ENCODE measurements around the gene IGSF8. TPM values are rescaled to one million over a fixed set of nuclear protein-coding genes. Genes with fewer than 3 reads are reported as not detected.

Gene IGSF8
- polyA plus RNA-seq, 1 of the 3 experiments (the other 2 are of a cell fraction) = 67.9 TPM

DNA sequence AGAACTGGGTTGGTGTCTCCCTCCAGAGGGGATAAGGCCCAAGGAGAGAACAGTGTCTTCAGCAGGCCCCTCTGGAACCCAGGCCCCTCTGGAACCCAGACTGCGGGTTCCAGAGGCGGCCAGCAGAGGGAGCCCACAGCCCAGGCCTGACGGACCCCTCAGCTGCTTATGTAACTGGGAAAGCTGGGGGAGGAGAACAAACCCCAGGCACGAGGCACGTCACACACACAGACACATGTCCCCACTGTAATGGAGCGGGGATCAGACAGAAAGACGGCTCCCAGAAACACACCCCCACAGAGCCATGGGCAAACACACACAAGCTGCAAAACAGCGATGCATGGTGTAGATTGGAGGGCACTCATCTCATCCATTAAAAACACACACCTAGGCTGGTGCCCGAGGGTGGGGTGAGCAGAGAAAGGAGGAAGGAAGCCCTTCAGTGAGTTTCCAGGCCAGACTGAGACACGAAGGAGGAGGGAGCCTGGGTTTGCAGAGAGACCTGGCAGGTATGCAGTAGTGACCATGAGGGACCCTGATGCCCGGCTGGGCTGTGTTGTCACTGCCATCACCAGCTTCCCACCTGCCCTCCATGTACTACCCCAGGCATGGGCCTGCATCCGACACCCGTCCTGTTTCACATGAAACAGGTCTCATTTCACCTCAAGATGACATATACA is 2.8 kb upstream of the IGSF8 start:
- H3K9me3 ChIP-seq = no peaks in the 10 kb centered on the region
- H3K9me2 ChIP-seq = no peaks in the 10 kb centered on the region
- WGBS (ENCODE audit: low lambda C conversion rate) = 20% methylated on average over 11 of the region's 13 CpGs
- H3K79me2 ChIP-seq (ENCODE audit: insufficient read depth) = no peaks in the 10 kb centered on the region
- H4K20me1 ChIP-seq (ENCODE audit: insufficient read depth) = no peaks in the 10 kb centered on the region
- ChIA-PET POLR2A (interaction anchor here (0.6 to 2.0 kb wide), 2 partner anchors 118 to 151 kb away, joined by 3 to 8 read pairs; no protein-coding TSS in a partner anchor), CTCF (interaction anchor here (0.6 to 6.8 kb wide), 67 partner anchors 9 to 306 kb away, joined by 3 to 105 read pairs (median 4); partner anchors contain the start of genes ATP1A2, CASQ1, DCAF8 and PEX19)
- peaks cover 7 to 31% of the 10 kb centered on the region in 2 experiments; a peak in 1 of 4 replicates for H3K4me1 ChIP-seq (ENCODE audit: control insufficient read depth in 1 of 2, insufficient read depth in 2 of 2, low read depth in 1 of 2, low read length in 1 of 2)
- DNase-seq = peak; percentile 86
- no peaks in the 10 kb centered on the region for H3K27me3 ChIP-seq (ENCODE audit: insufficient read depth)
- H2AFZ ChIP-seq (ENCODE audit: low read depth) = peak overlapping the region; percentile 84; the same call in 1 of the 2 replicates
- H3K4me2 ChIP-seq = peak overlapping the region; percentile 65; the same call in 1 of the 2 replicates
- H3K27ac ChIP-seq (ENCODE audit: low read depth in 2 of 2, low read length in 1 of 2) = no peak overlapping the region
- no peak overlapping the region; a peak in 1 of 4 replicates for H3K4me3 ChIP-seq (ENCODE audit: low read depth in 2 of 2, low read length in 1 of 2)
- H3K9ac ChIP-seq = no peak overlapping the region; the same call in 1 of the 2 replicates
- no peak for TF ChIP-seq EZH2phosphoT487 (IDR thresholded peaks at IDR 0.05; ENCODE audit: borderline replicate concordance, low read depth)
- TF ChIP-seq FOSL2 (IDR thresholded peaks at IDR 0.05; ENCODE audit: borderline replicate concordance, low read depth) = no peak
- TF ChIP-seq RAD21 (IDR thresholded peaks at IDR 0.05; ENCODE audit: low read length) = peak; percentile 94
- TF ChIP-seq FOXM1 (IDR thresholded peaks at IDR 0.05; ENCODE audit: low read depth) = no peak
- TF ChIP-seq, protein P1, sequence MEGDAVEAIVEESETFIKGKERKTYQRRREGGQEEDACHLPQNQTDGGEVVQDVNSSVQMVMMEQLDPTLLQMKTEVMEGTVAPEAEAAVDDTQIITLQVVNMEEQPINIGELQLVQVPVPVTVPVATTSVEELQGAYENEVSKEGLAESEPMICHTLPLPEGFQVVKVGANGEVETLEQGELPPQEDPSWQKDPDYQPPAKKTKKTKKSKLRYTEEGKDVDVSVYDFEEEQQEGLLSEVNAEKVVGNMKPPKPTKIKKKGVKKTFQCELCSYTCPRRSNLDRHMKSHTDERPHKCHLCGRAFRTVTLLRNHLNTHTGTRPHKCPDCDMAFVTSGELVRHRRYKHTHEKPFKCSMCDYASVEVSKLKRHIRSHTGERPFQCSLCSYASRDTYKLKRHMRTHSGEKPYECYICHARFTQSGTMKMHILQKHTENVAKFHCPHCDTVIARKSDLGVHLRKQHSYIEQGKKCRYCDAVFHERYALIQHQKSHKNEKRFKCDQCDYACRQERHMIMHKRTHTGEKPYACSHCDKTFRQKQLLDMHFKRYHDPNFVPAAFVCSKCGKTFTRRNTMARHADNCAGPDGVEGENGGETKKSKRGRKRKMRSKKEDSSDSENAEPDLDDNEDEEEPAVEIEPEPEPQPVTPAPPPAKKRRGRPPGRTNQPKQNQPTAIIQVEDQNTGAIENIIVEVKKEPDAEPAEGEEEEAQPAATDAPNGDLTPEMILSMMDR (IDR thresholded peaks at IDR 0.05) = peak; percentile 95
- peak; percentile 71; the same call in 1 of the 2 replicates for TF ChIP-seq RFX5 (IDR thresholded peaks at IDR 0.05; ENCODE audit: low read length)
- TF ChIP-seq, protein P2, sequence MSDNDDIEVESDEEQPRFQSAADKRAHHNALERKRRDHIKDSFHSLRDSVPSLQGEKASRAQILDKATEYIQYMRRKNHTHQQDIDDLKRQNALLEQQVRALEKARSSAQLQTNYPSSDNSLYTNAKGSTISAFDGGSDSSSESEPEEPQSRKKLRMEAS (IDR thresholded peaks at IDR 0.05; ENCODE audit: low read depth) = peak; percentile 77; the same call in 1 of the 2 replicates
- TF ChIP-seq CHD2 (IDR thresholded peaks at IDR 0.05; ENCODE audit: low read length, partially characterized antibody) = peak; percentile 75
- TF ChIP-seq MEF2A (IDR thresholded peaks at IDR 0.05; ENCODE audit: borderline replicate concordance, low read depth) = no peak
- TF ChIP-seq, protein P3, sequence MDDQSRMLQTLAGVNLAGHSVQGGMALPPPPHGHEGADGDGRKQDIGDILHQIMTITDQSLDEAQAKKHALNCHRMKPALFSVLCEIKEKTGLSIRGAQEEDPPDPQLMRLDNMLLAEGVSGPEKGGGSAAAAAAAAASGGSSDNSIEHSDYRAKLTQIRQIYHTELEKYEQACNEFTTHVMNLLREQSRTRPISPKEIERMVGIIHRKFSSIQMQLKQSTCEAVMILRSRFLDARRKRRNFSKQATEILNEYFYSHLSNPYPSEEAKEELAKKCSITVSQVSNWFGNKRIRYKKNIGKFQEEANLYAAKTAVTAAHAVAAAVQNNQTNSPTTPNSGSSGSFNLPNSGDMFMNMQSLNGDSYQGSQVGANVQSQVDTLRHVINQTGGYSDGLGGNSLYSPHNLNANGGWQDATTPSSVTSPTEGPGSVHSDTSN (IDR thresholded peaks at IDR 0.05) = no peak
- TF ChIP-seq EP300 (IDR thresholded peaks at IDR 0.05; ENCODE audit: borderline replicate concordance in 1 of 2, low read depth in 1 of 2, low read length in 1 of 2) = no peak
- TF ChIP-seq MXI1 (IDR thresholded peaks at IDR 0.05; ENCODE audit: low read depth, low read length) = peak; percentile 96
- TF ChIP-seq, protein P4, sequence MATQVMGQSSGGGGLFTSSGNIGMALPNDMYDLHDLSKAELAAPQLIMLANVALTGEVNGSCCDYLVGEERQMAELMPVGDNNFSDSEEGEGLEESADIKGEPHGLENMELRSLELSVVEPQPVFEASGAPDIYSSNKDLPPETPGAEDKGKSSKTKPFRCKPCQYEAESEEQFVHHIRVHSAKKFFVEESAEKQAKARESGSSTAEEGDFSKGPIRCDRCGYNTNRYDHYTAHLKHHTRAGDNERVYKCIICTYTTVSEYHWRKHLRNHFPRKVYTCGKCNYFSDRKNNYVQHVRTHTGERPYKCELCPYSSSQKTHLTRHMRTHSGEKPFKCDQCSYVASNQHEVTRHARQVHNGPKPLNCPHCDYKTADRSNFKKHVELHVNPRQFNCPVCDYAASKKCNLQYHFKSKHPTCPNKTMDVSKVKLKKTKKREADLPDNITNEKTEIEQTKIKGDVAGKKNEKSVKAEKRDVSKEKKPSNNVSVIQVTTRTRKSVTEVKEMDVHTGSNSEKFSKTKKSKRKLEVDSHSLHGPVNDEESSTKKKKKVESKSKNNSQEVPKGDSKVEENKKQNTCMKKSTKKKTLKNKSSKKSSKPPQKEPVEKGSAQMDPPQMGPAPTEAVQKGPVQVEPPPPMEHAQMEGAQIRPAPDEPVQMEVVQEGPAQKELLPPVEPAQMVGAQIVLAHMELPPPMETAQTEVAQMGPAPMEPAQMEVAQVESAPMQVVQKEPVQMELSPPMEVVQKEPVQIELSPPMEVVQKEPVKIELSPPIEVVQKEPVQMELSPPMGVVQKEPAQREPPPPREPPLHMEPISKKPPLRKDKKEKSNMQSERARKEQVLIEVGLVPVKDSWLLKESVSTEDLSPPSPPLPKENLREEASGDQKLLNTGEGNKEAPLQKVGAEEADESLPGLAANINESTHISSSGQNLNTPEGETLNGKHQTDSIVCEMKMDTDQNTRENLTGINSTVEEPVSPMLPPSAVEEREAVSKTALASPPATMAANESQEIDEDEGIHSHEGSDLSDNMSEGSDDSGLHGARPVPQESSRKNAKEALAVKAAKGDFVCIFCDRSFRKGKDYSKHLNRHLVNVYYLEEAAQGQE (IDR thresholded peaks at IDR 0.05; ENCODE audit: low read depth, low read length) = 0 out of 2 replicates have a peak, but pooled peaks have one; percentile 24
- TF ChIP-seq TAF1 (IDR thresholded peaks at IDR 0.05; ENCODE audit: borderline replicate concordance, low read depth, low read length) = no peak
- peak; percentile 90 for TF ChIP-seq SMC3 (IDR thresholded peaks at IDR 0.05; ENCODE audit: low read depth, low read length)
- TF ChIP-seq, protein P5, sequence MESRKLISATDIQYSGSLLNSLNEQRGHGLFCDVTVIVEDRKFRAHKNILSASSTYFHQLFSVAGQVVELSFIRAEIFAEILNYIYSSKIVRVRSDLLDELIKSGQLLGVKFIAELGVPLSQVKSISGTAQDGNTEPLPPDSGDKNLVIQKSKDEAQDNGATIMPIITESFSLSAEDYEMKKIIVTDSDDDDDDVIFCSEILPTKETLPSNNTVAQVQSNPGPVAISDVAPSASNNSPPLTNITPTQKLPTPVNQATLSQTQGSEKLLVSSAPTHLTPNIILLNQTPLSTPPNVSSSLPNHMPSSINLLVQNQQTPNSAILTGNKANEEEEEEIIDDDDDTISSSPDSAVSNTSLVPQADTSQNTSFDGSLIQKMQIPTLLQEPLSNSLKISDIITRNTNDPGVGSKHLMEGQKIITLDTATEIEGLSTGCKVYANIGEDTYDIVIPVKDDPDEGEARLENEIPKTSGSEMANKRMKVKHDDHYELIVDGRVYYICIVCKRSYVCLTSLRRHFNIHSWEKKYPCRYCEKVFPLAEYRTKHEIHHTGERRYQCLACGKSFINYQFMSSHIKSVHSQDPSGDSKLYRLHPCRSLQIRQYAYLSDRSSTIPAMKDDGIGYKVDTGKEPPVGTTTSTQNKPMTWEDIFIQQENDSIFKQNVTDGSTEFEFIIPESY (IDR thresholded peaks at IDR 0.05; ENCODE audit: borderline replicate concordance, low read depth) = no peak
- TF ChIP-seq, protein P6, sequence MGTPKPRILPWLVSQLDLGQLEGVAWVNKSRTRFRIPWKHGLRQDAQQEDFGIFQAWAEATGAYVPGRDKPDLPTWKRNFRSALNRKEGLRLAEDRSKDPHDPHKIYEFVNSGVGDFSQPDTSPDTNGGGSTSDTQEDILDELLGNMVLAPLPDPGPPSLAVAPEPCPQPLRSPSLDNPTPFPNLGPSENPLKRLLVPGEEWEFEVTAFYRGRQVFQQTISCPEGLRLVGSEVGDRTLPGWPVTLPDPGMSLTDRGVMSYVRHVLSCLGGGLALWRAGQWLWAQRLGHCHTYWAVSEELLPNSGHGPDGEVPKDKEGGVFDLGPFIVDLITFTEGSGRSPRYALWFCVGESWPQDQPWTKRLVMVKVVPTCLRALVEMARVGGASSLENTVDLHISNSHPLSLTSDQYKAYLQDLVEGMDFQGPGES (IDR thresholded peaks at IDR 0.05; ENCODE audit: low read depth, low read length) = no peak
- TF ChIP-seq SIN3A (IDR thresholded peaks at IDR 0.05; ENCODE audit: borderline replicate concordance, low read depth, low read length) = peak; percentile 65; the same call in 1 of the 2 replicates
- TF ChIP-seq ELF1 (IDR thresholded peaks at IDR 0.05) = no peak
- TF ChIP-seq FOXJ3 (CRISPR knock-in tag; IDR thresholded peaks at IDR 0.05) = 0 out of 2 replicates have a peak, but pooled peaks have one; percentile 36
- TF ChIP-seq RCOR1 (IDR thresholded peaks at IDR 0.05; ENCODE audit: low read length) = peak; percentile 32; the same call in 1 of the 2 replicates
- peaks cover 11% of the 10 kb centered on the region for H3F3A ChIP-seq (replicated peaks; ENCODE audit: insufficient read depth)
- H3K36me3 ChIP-seq (replicated peaks in 1 of 2; ENCODE audit: control insufficient read depth in 1 of 2, insufficient read depth in 2 of 2, low read length in 1 of 2) = no peaks in the 10 kb centered on the region

Data from SK-N-SH (cell line).